Tibial nerve (tissue), 4 donors: ENCODE results near the gene EFCAB9.

Source experiments
- CTCF ChIP-seq, 5 experiments: fragments of 200-600 bp in 3 of 5; fragments of 450-650 bp in 2 of 5; sonication (generic) in 3 of 5; IDR thresholded peaks; one replicate each; pipeline ENCODE4 v1.5.1; 2016 to 2019; ENCODE audit warnings: antibody characterized with exemption in 5 of 5, mild to moderate bottlenecking in 3 of 5, moderate library complexity in 2 of 5
- EP300 ChIP-seq, 2 donors: sonication (generic); formaldehyde crosslinking; IDR thresholded peaks; one replicate each; pipeline ENCODE4 v1.6.1; 2017; ENCODE audit warnings: antibody characterized with exemption in 2 of 2, mild to moderate bottlenecking in 1 of 2
- POLR2A ChIP-seq, 2 donors: fragments of 450-650 bp; IDR thresholded peaks; one replicate each; pipeline ENCODE4 v1.6.1; 2017; ENCODE audit warnings: antibody characterized with exemption in 2 of 2, mild to moderate bottlenecking in 2 of 2, moderate library complexity in 2 of 2

- TF ChIP-seq POLR2A (IDR thresholded peaks at IDR 0.05) (no peak), CTCF (IDR thresholded peaks at IDR 0.05) (no peak), EP300 (IDR thresholded peaks at IDR 0.05) (no peak)
These were observed 31.0 kb downstream of the EFCAB9 start for GRCh38 chr5:172224996-172225395.
